HG03196 (cell line): ENCODE data around the gene APBB2.

ENCODE experiments used
- ATAC-seq: cut with Tn5 transposase; IDR thresholded peaks from one replicate; pipeline ENCODE4 v1.9.1; 2021; ENCODE audit not compliant: unreplicated experiment

The APBB2 gene

GRCh38 chr4:41196633-41197332 lies 17.6 kb downstream of the APBB2 start:
- ATAC-seq: no peak

GRCh38 chr4:41192136-41192535 lies 22.2 kb downstream of the APBB2 start:
- ATAC-seq: no peak

GRCh38 chr4:41189666-41190065 lies 24.7 kb downstream of the APBB2 start:
- ATAC-seq: no peak

DNA sequence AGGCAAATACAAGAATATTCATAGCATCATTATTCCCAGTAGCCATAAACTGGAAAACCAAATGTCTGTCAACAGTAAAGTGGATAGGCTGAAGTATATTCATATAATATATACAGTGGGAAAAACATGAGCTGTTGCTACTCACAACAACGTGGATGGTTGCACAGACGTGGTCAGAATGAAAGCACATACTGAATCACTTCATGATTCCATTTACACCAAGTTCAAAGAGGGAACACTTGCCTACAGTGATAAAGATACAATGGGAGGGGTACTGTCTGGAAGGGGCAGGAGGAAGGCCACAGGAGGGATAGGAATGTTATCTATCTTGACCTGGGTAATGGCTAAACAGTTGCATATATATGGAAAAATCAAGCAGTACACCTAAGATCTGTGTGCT lies 25.3 kb downstream of the APBB2 start:
- ATAC-seq: no peak

- ATAC-seq: no peak
Observed at GRCh38 chr4:41185614-41186592, 28.4 kb downstream of the APBB2 start.

GRCh38 chr4:41184009-41184408 lies 30.3 kb downstream of the APBB2 start:
- ATAC-seq: no peak

- no peak for ATAC-seq
Observed at GRCh38 chr4:41183021-41183553, 31.3 kb downstream of the APBB2 start.

DNA sequence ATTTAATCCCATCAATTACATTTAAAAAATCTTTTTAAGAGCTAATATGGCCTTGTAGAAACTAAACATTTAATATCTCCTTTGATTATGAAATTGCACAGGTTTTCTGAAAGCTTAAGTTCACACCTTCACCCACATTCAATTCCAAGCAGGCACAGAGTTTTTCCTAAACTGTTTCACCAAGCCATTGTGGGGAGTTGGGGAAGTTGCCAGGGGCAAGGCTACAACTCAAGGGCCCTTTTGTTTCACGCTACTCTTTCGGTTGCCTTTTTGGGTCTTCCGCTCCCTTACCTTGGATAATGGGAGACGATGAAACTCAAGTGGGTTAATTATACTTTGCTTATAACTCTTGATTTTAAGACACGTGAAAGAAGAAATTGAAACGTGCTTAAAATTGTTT lies 33.3 kb downstream of the APBB2 start:
- no peak for ATAC-seq

GRCh38 chr4:41179498-41180195 lies 34.7 kb downstream of the APBB2 start:
- ATAC-seq: no peak

- ATAC-seq: no peak
Observed at GRCh38 chr4:41178372-41179370, 35.7 kb downstream of the APBB2 start.

GRCh38 chr4:41177016-41177415 lies 37.3 kb downstream of the APBB2 start:
- no peak for ATAC-seq

GRCh38 chr4:41176340-41176739 lies 38.0 kb downstream of the APBB2 start:
- no peak for ATAC-seq

DNA sequence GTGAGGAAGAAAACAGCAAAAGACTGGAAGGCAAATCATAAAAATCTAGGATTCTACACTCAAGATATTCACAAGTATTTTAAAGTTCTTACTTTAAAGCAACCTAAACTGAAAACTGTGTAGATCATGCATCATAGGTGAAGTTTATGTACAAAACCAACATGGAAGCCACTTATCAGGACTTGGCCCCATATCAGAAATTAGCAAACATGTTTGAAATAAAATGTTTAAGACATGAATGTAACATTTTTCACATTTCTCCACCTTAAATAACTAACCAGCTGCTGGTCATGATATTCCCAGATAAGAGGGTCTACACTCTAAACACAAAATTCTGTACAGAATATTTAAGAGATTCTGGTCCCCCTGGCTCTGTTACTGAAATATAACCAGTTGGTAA lies 38.5 kb downstream of the APBB2 start:
- ATAC-seq: no peak

DNA sequence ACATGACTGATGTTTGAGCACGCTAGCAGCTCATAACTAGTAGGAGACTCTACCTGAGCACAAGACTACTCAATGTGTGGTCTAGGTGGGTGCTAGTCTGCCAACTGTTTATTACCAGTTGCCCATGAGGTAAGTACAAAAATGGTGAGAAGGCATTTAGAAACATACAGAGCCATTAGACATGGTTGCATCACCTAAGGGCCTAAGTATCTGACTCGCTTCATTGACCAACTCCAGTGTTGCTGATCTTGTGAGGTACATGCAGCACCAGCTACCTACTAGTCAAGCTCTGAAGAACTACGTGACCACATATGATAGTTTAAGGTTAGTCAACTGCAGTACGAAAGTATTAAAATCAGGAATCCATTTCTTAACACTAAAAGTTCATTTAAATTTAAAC lies 39.9 kb downstream of the APBB2 start:
- ATAC-seq: no peak

DNA sequence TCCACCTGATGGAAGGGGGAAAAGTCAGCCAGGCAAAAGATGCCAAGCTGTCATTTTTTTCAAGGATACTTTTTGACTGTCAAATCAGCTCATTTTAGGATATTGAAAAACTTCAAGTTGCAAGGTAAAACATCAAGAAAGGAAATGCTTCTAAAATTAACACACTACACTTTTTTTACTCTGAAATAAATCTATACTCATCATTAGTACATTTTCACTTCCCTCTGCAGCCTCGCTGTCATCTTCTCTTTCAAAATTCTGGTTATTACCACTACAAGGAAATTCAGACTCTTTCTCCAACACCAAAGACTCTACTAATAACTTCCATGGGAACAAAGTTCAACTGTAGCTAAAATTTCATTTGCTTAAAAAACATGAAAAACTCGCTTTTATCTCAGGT lies 41.6 kb downstream of the APBB2 start:
- ATAC-seq: no peak

DNA sequence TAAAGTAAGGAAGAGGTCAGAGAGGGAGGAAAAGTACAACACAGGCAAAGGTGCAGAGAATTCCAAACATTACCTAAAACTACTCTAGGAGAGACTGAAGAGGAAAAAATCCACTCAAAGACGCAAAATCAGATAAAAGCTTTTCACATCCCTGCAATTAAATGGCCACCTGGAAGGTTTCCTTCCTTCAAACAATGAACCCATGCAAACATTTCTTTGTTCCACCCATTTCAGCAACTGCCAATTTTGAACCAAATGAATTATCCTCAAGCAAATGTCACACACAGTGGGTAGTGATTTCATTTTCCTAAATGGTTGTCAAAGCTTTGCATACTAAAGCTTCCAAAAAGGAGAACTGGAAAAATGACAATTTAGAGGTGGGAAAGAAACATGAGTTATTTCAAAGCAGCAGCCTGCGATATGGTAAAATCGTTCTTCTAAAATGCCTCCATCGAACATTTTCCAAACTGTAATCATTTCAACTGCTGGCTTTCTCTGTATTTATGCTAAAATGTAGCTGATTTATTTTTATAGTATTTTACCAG lies 45.0 kb downstream of the APBB2 start:
- ATAC-seq: no peak

DNA sequence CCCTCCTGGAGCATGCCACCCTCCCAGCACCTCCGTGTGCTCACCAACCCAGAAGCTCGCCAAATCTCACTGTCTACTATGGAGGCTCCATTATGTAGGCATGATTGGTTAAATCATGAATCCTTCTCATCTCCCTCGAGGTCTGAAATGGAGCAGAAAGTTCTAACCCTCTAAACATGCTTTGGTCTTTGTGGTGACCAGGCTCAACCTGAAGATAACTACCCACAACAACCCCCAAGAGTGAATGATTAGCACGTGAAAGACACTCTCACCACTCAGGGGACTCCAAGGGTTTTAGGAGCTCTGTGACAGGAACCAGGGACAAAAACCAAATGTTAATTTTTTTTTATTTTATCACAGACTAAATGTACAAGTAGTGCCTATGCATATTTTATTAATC lies 47.2 kb downstream of the APBB2 start:
- no peak for ATAC-seq

GRCh38 chr4:41164405-41164804 lies 49.9 kb downstream of the APBB2 start:
- no peak for ATAC-seq

DNA sequence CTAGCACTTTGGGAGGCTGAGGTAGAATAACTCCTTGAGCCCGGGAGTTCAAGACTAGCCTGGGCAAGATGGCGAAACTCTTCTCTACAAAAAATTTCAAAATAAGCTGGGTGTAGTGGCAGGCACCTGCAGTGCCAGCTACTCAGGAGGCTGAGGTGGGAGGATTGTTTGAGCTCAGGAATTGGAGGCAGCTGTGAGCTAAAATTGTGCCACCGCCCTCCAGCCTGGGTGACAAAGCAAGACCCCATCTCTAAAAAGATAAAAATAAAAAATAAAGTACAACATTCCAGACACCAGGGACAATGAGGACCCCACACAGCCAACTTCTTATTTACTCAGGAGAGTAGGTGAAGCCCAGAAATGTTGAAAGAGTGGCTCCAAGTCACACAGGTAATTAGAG lies 53.0 kb downstream of the APBB2 start:
- ATAC-seq: no peak

DNA sequence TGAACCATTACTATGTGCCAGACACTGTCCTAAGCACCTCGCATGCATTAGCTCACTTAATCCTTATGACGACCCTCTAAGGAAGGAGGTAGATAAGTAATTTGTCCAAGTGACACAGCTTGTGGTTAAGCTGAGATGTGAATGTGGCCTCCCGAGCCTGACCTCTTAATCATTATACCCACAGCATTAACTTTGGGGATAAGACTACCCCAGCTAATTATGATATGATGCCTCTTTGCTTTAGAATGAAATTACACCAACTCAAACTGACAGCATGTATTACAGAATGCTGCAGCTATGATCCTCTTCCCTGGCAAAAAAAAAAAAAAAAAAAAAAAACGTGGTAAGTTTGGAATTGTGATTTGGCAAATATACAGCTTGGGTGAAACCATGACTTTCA lies 53.5 kb downstream of the APBB2 start:
- no peak for ATAC-seq
